Thoracic aorta (tissue), 2 donors: ENCODE results near the gene AK3. TPM values are rescaled to one million over a fixed set of nuclear protein-coding genes. Genes with fewer than 3 reads are reported as not detected.

Source experiments
- ATAC-seq: fragments of 150-250 bp; one replicate; pipeline ENCODE4 v1.8.0; 2017; ENCODE audit warnings: low read depth; ENCODE audit not compliant: insufficient number of reproducible peaks, low FRiP score
- DNase-seq: peaks from one replicate; pipeline ENCODE4 v3.0.0-alpha.2; 2020; ENCODE audit warnings: low spot score
- H3K27ac ChIP-seq, 2 donors: fragments of 200-600 bp; sonication (generic); 1 replicate in 1 of 2; 2 replicates in 1 of 2; pipeline ENCODE4 v1.5.1; 2016; ENCODE audit warnings: mild to moderate bottlenecking in 2 of 2, moderate library complexity in 2 of 2
- H3K27me3 ChIP-seq: fragments of 200-600 bp; sonication (generic); replicated peaks from 2 replicates; pipeline ENCODE4 v1.6.0; 2016; ENCODE audit warnings: mild to moderate bottlenecking; ENCODE audit not compliant: insufficient read depth
- H3K36me3 ChIP-seq: fragments of 200-600 bp; sonication (generic); one replicate; pipeline ENCODE4 v1.5.1; 2016
- H3K4me1 ChIP-seq, 2 donors: fragments of 200-600 bp; sonication (generic); 1 replicate in 1 of 2; 2 replicates in 1 of 2; pipeline versions ENCODE4 v1.5.1 to v1.6.0; 2016; ENCODE audit warnings: low read depth in 2 of 2, mild to moderate bottlenecking in 1 of 2; ENCODE audit not compliant: control insufficient read depth in 1 of 2
- H3K4me3 ChIP-seq: fragments of 200-600 bp; sonication (generic); 2 replicates; pipeline ENCODE4 v1.5.1; 2016; ENCODE audit warnings: mild to moderate bottlenecking
- H3K9me3 ChIP-seq: fragments of 200-600 bp; sonication (generic); 2 replicates; pipeline ENCODE4 v1.5.1; 2016
- CTCF ChIP-seq: fragments of 200-600 bp; sonication (generic); IDR thresholded peaks from one replicate; pipeline ENCODE4 v1.5.1; 2019; ENCODE audit warnings: antibody characterized with exemption
- total RNA-seq, 2 donors: library from RNA; depleted of rRNA; stranded (reverse); fragments of >200 nt; gene quantifications; one replicate each; pipeline versions ENCODE4 v1.1.0 to v1.2.3, GENCODE V29; 2016

The AK3 gene
- total RNA-seq, 2 donors from 2014 or later = 50.5 to 72.9 TPM

DNA sequence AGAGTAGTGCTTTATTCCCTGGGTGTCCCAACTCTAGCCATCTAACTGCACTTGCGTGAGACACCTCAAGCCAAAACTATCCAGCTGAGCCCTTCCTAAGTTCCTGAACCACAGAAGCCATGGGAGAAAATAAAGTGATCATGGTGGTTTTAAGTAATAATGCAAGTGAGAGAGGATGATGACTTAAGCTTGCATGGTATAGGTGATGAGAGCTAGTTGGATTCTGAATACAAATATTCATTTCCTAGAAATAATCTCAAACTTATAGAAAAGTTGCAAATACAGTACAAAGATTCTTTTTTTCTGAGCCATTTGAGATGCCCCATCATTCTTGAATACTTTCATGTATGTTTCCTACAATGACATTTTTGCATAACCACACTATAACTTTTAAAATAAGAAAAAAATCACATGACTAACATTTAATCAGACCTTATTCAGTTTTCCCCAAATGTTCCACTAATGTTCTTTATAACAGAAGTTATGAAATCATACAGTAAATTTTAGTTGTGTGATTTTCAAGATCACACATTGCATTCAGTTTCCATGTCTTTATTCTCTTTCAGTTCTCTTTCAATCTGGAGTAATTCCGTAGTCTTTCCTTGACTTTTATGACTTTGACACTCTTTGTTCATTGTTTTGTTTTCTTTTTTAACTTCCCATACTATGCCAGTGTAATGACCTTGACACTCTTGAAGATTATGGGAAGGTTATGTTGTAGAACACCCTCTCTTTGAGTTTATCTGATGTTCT is 5.5 kb upstream of the AK3 start:
- Histone ChIP-seq H3K36me3 (no peaks in the 10 kb centered on the region), H3K27me3 (no peaks in the 10 kb centered on the region)

DNA sequence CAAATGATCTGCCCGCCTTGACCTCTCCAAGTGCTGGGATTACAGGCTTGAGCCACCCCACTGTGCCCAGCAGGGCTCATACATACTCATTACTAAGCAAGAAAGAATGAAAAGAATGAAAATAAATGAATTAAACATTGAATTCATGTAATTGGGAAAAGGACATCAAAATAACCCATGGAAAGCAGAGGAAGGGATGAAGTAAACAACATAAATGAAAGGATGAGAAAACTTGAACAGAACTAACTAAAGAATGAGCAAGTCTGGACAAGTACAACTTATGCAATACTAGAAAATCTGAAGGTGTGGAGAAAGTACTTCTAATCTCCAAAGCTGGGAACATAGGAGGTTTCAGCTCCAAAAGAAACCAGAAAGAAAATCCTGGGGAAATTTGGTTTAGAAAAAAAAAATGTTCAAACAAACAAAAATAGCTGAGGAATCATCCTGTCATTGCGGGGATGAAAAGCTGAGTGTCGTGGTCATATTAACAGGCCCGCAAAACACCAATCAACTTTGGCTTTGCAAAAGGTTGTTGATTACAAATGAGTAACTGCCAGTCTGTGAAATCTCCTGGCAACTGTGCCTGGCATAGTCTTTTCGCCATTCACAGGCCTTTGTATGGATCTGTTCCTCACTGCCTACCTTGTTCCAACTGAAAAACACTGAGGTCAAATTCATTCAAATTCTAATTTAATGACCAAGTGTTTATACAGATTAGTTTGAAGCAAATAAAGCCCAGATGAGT is 2.3 kb upstream of the AK3 start:
- Histone ChIP-seq H3K4me1 (peaks cover 11 to 13% of the 10 kb centered on the region in 2 donors), H3K36me3 (no peaks in the 10 kb centered on the region), H3K4me3 (no peak overlapping the region), H3K9me3 (no peaks in the 10 kb centered on the region), H3K27ac (no peak overlapping the region), H3K27me3 (no peaks in the 10 kb centered on the region)
- DNase-seq (no peak), ATAC-seq (no peak)
- no peak for TF ChIP-seq CTCF

More for the DNA sequence above, 5.5 kb upstream of the AK3 start:
- Histone ChIP-seq H3K4me1 (no peaks in the 10 kb centered on the region), H3K27ac (no peak overlapping the region), H3K4me3 (no peak overlapping the region), H3K9me3 (no peaks in the 10 kb centered on the region)
- no peak for TF ChIP-seq CTCF
- DNase-seq = no peak
- ATAC-seq = no peak

GRCh38 chr9:4742246-4742645 is 1.2 kb upstream of the AK3 start:
- ATAC-seq = no peak
- TF ChIP-seq CTCF = no peak
- Histone ChIP-seq H3K9me3 (no peaks in the 10 kb centered on the region), H3K4me3 (no peak overlapping the region), H3K27ac (peak overlapping the region; percentile 82 to 89), H3K27me3 (no peaks in the 10 kb centered on the region), H3K4me1 (peaks cover 13 to 14% of the 10 kb centered on the region in 2 donors), H3K36me3 (no peaks in the 10 kb centered on the region)
- no peak for DNase-seq

DNA sequence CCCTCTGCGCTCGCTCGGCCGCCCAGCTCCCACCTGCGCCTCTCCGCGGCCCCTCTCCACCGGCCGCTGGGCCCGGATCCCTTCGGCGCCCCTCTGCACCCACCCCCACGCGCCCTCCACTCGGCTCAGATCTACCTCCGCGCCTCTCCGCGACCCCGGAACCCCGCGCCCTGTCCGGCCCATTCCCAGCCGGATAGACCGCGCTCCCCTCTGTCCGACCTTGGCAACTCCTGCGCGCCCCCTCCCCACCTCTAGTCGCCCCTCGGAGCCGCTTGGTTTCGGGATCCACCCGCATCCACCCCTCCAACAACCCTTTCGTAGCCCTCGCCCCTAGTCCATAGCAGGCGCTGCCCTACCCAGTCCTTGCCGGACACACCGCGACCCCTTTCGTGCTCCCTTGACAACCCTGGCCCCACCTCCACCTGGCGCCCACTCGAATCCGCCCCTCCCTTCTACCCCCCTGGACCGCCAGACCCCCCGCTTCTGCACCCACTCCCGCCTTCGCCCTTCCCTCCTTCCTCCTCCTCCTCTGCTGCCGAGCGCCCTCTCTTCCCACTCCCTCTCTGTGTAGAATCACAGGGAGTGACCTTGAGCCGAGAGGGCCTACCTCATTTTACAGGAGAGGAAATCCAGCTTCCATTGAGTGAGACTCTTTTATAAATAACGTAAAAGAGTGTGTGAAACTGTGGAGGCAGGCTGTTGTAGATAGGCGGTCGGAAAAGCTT is 525 bp upstream of the AK3 start:
- Histone ChIP-seq H3K9me3 (no peaks in the 10 kb centered on the region), H3K36me3 (no peaks in the 10 kb centered on the region), H3K27ac (peak overlapping the region; percentile 82 to 89), H3K27me3 (no peaks in the 10 kb centered on the region), H3K4me3 (peak overlapping the region; percentile 97), H3K4me1 (peaks cover 13 to 14% of the 10 kb centered on the region in 2 donors)
- TF ChIP-seq CTCF = no peak
- DNase-seq (no peak), ATAC-seq (no peak)

GRCh38 chr9:4740388-4740637 is 689 bp downstream of the AK3 start:
- Histone ChIP-seq H3K9me3 (no peaks in the 10 kb centered on the region), H3K27me3 (no peaks in the 10 kb centered on the region), H3K4me1 (peaks cover 13 to 14% of the 10 kb centered on the region in 2 donors), H3K4me3 (peak overlapping the region; percentile 97), H3K27ac (peak overlapping the region; percentile 82 to 89), H3K36me3 (no peaks in the 10 kb centered on the region)
- ATAC-seq = peak; percentile 10
- TF ChIP-seq CTCF = no peak
- no peak for DNase-seq
